Endothelial cell of umbilical vein (primary cell): ENCODE measurements around the gene HIVEP3. TPM values are rescaled to one million over a fixed set of nuclear protein-coding genes. Genes with fewer than 3 reads are reported as not detected.

Source experiments
- BruUV-seq: library from RNA; stranded (reverse); fragments of 400-500 nt; replicated peaks from 2 replicates; lab custom pipeline; 2021; lab: Mats Ljungman, UMichigan
- CTCF ChIA-PET: fragments of 300-600, 350-600 bp; sonication (Branson Sonifier 250); formaldehyde crosslinking; loops from one replicate; lab custom pipeline; 2021; ENCODE audit warnings: antibody characterized with exemption, inconsistent platforms; lab: Charles Lee
- POLR2A ChIA-PET: fragments of 300-600, 350-600 bp; sonication (Branson Sonifier 250); formaldehyde crosslinking; loops from one replicate; lab custom pipeline; 2021; ENCODE audit warnings: antibody characterized with exemption, inconsistent platforms; lab: Charles Lee
- DNase-seq: peaks from one replicate; pipeline ENCODE4 v3.0.0-alpha.2; 2011; ENCODE audit warnings: low read depth, low spot score
- FAIRE-seq: peaks from 2 replicates; lab custom pipeline; 2011; peaks lifted over from hg19 to GRCh38; lab: Jason Lieb, UNC
- H2AFZ ChIP-seq: 2 replicates; pipeline ENCODE4 v1.6.0; 2012; ENCODE audit warnings: low read depth, low read length, control low read depth, inconsistent platforms
- H3K27ac ChIP-seq: 2 replicates; pipeline ENCODE4 v1.5.1; 2011; ENCODE audit warnings: low read depth, mild to moderate bottlenecking, control low read depth, low read length, moderate library complexity; ENCODE audit not compliant: insufficient read depth
- H3K27me3 ChIP-seq, 2 experiments: 2 replicates each; pipeline versions ENCODE4 v1.6.0 to v1.6.1; 2011; ENCODE audit warnings: low read length in 2 of 2, mixed read lengths in 1 of 2; ENCODE audit not compliant: control insufficient read depth in 2 of 2, insufficient read depth in 2 of 2
- H3K36me3 ChIP-seq, 2 experiments: 2 replicates in 1 of 2; 3 replicates in 1 of 2; pipeline ENCODE4 v1.5.1; 2011; ENCODE audit warnings: low read length in 2 of 2, mild to moderate bottlenecking in 1 of 2, moderate library complexity in 1 of 2; ENCODE audit not compliant: control insufficient read depth in 2 of 2, insufficient read depth in 2 of 2; ENCODE audit errors: extremely low read depth in 1 of 2
- H3K4me1 ChIP-seq: 3 replicates; pipeline ENCODE4 v1.5.1; 2011; ENCODE audit warnings: mild to moderate bottlenecking, low read length; ENCODE audit not compliant: control insufficient read depth, insufficient read depth; ENCODE audit errors: extremely low read depth
- H3K4me2 ChIP-seq: 2 replicates; pipeline ENCODE4 v1.6.1; 2011; ENCODE audit warnings: low read length, control low read depth, mixed read lengths; ENCODE audit not compliant: insufficient read depth
- H3K4me3 ChIP-seq, 3 experiments: fragments of 200-600 bp in 1 of 3; sonication (generic), shearing (Covaris generic) in 1 of 3; replicated peaks in 1 of 3; 2 replicates each; pipeline ENCODE4 v1.5.1; 2011 to 2016; ENCODE audit warnings: control low read depth in 3 of 3, low read length in 3 of 3, mild to moderate bottlenecking in 2 of 3, inconsistent platforms in 1 of 3, low read depth in 1 of 3, moderate library complexity in 1 of 3; ENCODE audit not compliant: insufficient read depth in 1 of 3
- H3K79me2 ChIP-seq: 2 replicates; pipeline ENCODE4 v1.6.0; 2012; ENCODE audit warnings: low read length, inconsistent platforms; ENCODE audit not compliant: control insufficient read depth, insufficient read depth
- H3K9ac ChIP-seq: replicated peaks from 2 replicates; pipeline ENCODE3; 2011; ENCODE audit warnings: low read length, control low read depth; ENCODE audit not compliant: insufficient read depth; ENCODE audit errors: extremely low read depth
- H3K9me1 ChIP-seq: replicated peaks from 3 replicates; pipeline ENCODE4 v1.6.0; 2011; ENCODE audit warnings: mild to moderate bottlenecking, low read length; ENCODE audit not compliant: control insufficient read depth, insufficient read depth; ENCODE audit errors: extremely low read depth
- H3K9me3 ChIP-seq: replicated peaks from 2 replicates; pipeline ENCODE4 v1.5.1; 2012; ENCODE audit warnings: low read length, inconsistent platforms; ENCODE audit not compliant: control insufficient read depth, insufficient read depth
- H4K20me1 ChIP-seq: replicated peaks from 2 replicates; pipeline ENCODE3; 2011; ENCODE audit warnings: mild to moderate bottlenecking, low read length; ENCODE audit not compliant: control insufficient read depth, insufficient read depth; ENCODE audit errors: extremely low read depth
- EZH2 ChIP-seq: IDR thresholded peaks from 2 replicates; pipeline ENCODE4 v1.6.1; 2012; ENCODE audit warnings: borderline replicate concordance, low read depth, mild to moderate bottlenecking, moderate library complexity, low read length, inconsistent platforms; ENCODE audit not compliant: severe bottlenecking
- FOS ChIP-seq: IDR thresholded peaks from 2 replicates; pipeline ENCODE4 v1.6.1; 2011; ENCODE audit warnings: mild to moderate bottlenecking, low read length, moderate library complexity, borderline replicate concordance; ENCODE audit not compliant: insufficient read depth
- GATA2 ChIP-seq: IDR thresholded peaks from 2 replicates; pipeline ENCODE4 v1.7.0; 2011; ENCODE audit warnings: low read depth, mild to moderate bottlenecking, moderate library complexity, mixed read lengths, low read length; ENCODE audit not compliant: insufficient read length, insufficient read depth
- JUN ChIP-seq: IDR thresholded peaks from 2 replicates; pipeline ENCODE4 v1.6.1; 2011; ENCODE audit warnings: borderline replicate concordance, low read depth; ENCODE audit not compliant: insufficient read length, insufficient read depth
- MAX ChIP-seq: IDR thresholded peaks from 2 replicates; pipeline ENCODE4 v1.6.1; 2011; ENCODE audit not compliant: insufficient read depth, insufficient read length
- MYC ChIP-seq: IDR thresholded peaks from one replicate; pipeline ENCODE4 v1.6.1; 2011; ENCODE audit warnings: mild to moderate bottlenecking, low read depth, low read length
- POLR2A ChIP-seq: IDR thresholded peaks from 2 replicates; pipeline ENCODE4 v1.6.1; 2012; ENCODE audit warnings: low read depth, mild to moderate bottlenecking, control low read depth, low read length
- POLR2AphosphoS5 ChIP-seq: IDR thresholded peaks from 2 replicates; pipeline ENCODE4 v1.6.1; 2012; ENCODE audit warnings: low read depth, mild to moderate bottlenecking, control low read depth, low read length, moderate library complexity; ENCODE audit not compliant: insufficient read depth
- dilution Hi-C: fragments of 300-500 bp; cut with MboI; formaldehyde crosslinking; loops from one replicate; pipeline ENCODE4 v1.15.0; 2019; ENCODE audit warnings: low sequenced_read_pairs; ENCODE audit not compliant: extremely low pct_ligation_motif_present
- intact Hi-C: fragments of 100-400 bp; cut with micrococcal nuclease; formaldehyde crosslinking; loops from one replicate; pipeline ENCODE4 v1.10.0; 2022
- polyA plus RNA-seq, 4 experiments: library from polyadenylated mRNA; depleted of rRNA in 3 of 4; stranded (reverse) in 3 of 4; unstranded in 1 of 4; fragments of >200 nt; gene quantifications; 2 replicates each; pipeline versions ENCODE4 v1.2.1 to v1.2.3, GENCODE V29; 2011 to 2012; ENCODE audit warnings: missing spikeins in 1 of 4
- total RNA-seq: library from RNA; stranded (reverse); gene quantifications from 2 replicates; pipeline ENCODE4 v1.2.3, GENCODE V29; 2021
- TF ChIP-seq, protein P1 (sequence below), 2 donors: IDR thresholded peaks; 1 replicate in 1 of 2; 2 replicates in 1 of 2; pipeline ENCODE4 v1.5.1; 2011; ENCODE audit warnings: low read length in 2 of 2, mild to moderate bottlenecking in 2 of 2, moderate library complexity in 2 of 2, control low read depth in 1 of 2, inconsistent platforms in 1 of 2, low read depth in 1 of 2; ENCODE audit not compliant: insufficient read depth in 1 of 2; ENCODE audit errors: extremely low read depth in 1 of 2

Gene HIVEP3
- total and polyA plus RNA-seq, 2 donors (not counting 3 experiments of a cell fraction or from before 2014, with no cell fraction given), result 3.4 to 4.0 TPM

- Histone ChIP-seq H4K20me1 (no peaks in the 10 kb centered on the region), H3K79me2 (no peaks in the 10 kb centered on the region), H3K9me3 (no peaks in the 10 kb centered on the region), H3K9ac (no peak overlapping the region), H3K4me3 (no peak overlapping the region), H3K4me1 (no peaks in the 10 kb centered on the region), H3K27ac (no peak overlapping the region), H3K27me3 (no peaks in the 10 kb centered on the region), H2AFZ (no peak overlapping the region), H3K36me3 (no peaks in the 10 kb centered on the region), H3K4me2 (no peak overlapping the region), H3K9me1 (no peaks in the 10 kb centered on the region)
- BruUV-seq, result no TSS peak
- DNase-seq, result no peak
- TF ChIP-seq GATA2 (no peak), POLR2A (no peak), MYC (no peak), JUN (no peak), MAX (no peak), POLR2AphosphoS5 (no peak), FOS (no peak), EZH2 (no peak)
- TF ChIP-seq, protein P1, sequence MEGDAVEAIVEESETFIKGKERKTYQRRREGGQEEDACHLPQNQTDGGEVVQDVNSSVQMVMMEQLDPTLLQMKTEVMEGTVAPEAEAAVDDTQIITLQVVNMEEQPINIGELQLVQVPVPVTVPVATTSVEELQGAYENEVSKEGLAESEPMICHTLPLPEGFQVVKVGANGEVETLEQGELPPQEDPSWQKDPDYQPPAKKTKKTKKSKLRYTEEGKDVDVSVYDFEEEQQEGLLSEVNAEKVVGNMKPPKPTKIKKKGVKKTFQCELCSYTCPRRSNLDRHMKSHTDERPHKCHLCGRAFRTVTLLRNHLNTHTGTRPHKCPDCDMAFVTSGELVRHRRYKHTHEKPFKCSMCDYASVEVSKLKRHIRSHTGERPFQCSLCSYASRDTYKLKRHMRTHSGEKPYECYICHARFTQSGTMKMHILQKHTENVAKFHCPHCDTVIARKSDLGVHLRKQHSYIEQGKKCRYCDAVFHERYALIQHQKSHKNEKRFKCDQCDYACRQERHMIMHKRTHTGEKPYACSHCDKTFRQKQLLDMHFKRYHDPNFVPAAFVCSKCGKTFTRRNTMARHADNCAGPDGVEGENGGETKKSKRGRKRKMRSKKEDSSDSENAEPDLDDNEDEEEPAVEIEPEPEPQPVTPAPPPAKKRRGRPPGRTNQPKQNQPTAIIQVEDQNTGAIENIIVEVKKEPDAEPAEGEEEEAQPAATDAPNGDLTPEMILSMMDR (IDR thresholded peaks at IDR 0.05; ENCODE audit: extremely low read depth in 1 of 2, insufficient read depth in 1 of 2, low read depth in 1 of 2, low read length in 2 of 2), result no peak
- intact Hi-C loops, result no loop called here
- dilution Hi-C loops, result no loop called here
- CTCF ChIA-PET, result no interaction called here
- POLR2A ChIA-PET, result no interaction called here
- no peak for FAIRE-seq
Observed at GRCh38 chr1:41823471-41823870, 95.3 kb downstream of the HIVEP3 start.
